ENCODE data around the gene SRP19. TPM values are rescaled to one million over a fixed set of nuclear protein-coding genes. Genes with fewer than 3 reads are reported as not detected.

SRP19 gene
- polyA plus RNA-seq, 2 of the 4 experiments (the other 2 are of a cell fraction), result 93.5 to 144 TPM

- no peaks in the 10 kb centered on the region for H3K9me3 ChIP-seq
- WGBS (ENCODE audit: missing lambda C conversion rate), result 85% methylated on average over 3 of the region's 3 CpGs
- FAIRE-seq, result no peak
- ChIA-PET POLR2A (interaction anchor here (0.7 kb wide), 1 partner anchor 289 kb away, joined by 4 read pairs; no protein-coding TSS in a partner anchor), CTCF (interaction anchor here (1.1 kb wide), 1 partner anchor 12 kb away, joined by 3 read pairs; no protein-coding TSS in a partner anchor)
- no peak overlapping the region for H3K4me2 ChIP-seq
- TF ChIP-seq RFX5 (IDR thresholded peaks at IDR 0.05) (no peak), CBX8 (IDR thresholded peaks at IDR 0.05) (no peak), ATOH8 (CRISPR knock-in tag; IDR thresholded peaks at IDR 0.05; ENCODE audit: low read depth) (no peak), HMGXB4 (CRISPR knock-in tag; IDR thresholded peaks at IDR 0.05; ENCODE audit: borderline replicate concordance) (no peak), CTCF (IDR thresholded peaks at IDR 0.05) (no peak)
- H3K4me3 ChIP-seq, result no peak overlapping the region
- H3K4me1 ChIP-seq, result peaks cover 20% of the 10 kb centered on the region; the same call in 2 of the 3 replicates
- ATAC-seq, result no peak
- H3K27ac ChIP-seq, result no peak overlapping the region
- no peak for DNase-seq (ENCODE audit: low read depth in 1 of 2, low spot score in 1 of 2)
Measured at GRCh38 chr5:112865128-112865527, 4.0 kb downstream of the SRP19 start.

DNA sequence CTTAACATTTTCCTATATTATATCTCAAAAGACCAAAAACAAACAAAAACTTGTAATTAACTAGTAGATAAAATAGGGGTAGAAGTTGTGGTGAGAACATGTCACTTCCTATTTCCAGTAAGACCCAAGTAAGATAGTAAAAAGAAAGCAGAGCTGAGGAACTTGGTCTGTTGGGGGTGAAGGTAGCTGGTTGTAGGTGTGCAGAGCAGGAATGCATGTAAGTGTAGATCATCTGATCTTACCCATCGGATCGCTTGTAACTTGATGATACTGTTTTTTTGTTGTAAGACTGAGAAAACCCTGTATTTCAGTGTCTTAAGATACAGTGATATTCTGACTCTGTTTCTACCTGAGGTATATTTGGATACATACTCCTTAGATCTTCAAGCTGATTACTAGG, 5.7 kb downstream of the SRP19 start:
- no peaks in the 10 kb centered on the region for H3K9me3 ChIP-seq
- 95% methylated on average over 2 of the region's 2 CpGs for WGBS (ENCODE audit: missing lambda C conversion rate)
- H3K4me1 ChIP-seq, result peaks cover 16% of the 10 kb centered on the region; the same call in 2 of the 3 replicates
- ATAC-seq, result no peak
- H3K27ac ChIP-seq, result no peak overlapping the region
- TF ChIP-seq NPAS2 (CRISPR knock-in tag; IDR thresholded peaks at IDR 0.05; ENCODE audit: borderline replicate concordance), result no peak
- TF ChIP-seq SMC3 (IDR thresholded peaks at IDR 0.05), result no peak
- TF ChIP-seq FOXS1 (CRISPR knock-in tag; IDR thresholded peaks at IDR 0.05), result no peak
- TF ChIP-seq KDM5A (IDR thresholded peaks at IDR 0.05), result no peak
- TF ChIP-seq FOSL2 (IDR thresholded peaks at IDR 0.05), result no peak
- no peak for TF ChIP-seq FOSL2 (CRISPR knock-in tag; IDR thresholded peaks at IDR 0.05)
- no peak for TF ChIP-seq ZNF302 (CRISPR knock-in tag; IDR thresholded peaks at IDR 0.05)
- ChIA-PET POLR2A (no interaction called here), CTCF (interaction anchor here (1.1 to 1.8 kb wide), 2 partner anchors 19 to 41 kb away, joined by 3 to 4 read pairs; no protein-coding TSS in a partner anchor)
- H3K4me3 ChIP-seq, result no peak overlapping the region
- FAIRE-seq, result no peak
- DNase-seq (ENCODE audit: low read depth in 1 of 2, low spot score in 1 of 2), result no peak
- no peak overlapping the region for H3K4me2 ChIP-seq

- Histone ChIP-seq H3K4me3 (no peak overlapping the region), H3K27ac (no peak overlapping the region), H3K4me1 (peaks cover 13% of the 10 kb centered on the region; the same call in 2 of the 3 replicates), H3K4me2 (no peak overlapping the region), H3K9me3 (no peaks in the 10 kb centered on the region)
- ChIA-PET CTCF (interaction anchor here (1.3 to 1.8 kb wide), 2 partner anchors 11 to 41 kb away, joined by 3 to 4 read pairs; no protein-coding TSS in a partner anchor), POLR2A (no interaction called here)
- FAIRE-seq, result no peak
- DNase-seq (ENCODE audit: low read depth in 1 of 2, low spot score in 1 of 2), result no peak
- WGBS (ENCODE audit: missing lambda C conversion rate), result 97% methylated on average over 5 of the region's 5 CpGs
- TF ChIP-seq, protein P1, sequence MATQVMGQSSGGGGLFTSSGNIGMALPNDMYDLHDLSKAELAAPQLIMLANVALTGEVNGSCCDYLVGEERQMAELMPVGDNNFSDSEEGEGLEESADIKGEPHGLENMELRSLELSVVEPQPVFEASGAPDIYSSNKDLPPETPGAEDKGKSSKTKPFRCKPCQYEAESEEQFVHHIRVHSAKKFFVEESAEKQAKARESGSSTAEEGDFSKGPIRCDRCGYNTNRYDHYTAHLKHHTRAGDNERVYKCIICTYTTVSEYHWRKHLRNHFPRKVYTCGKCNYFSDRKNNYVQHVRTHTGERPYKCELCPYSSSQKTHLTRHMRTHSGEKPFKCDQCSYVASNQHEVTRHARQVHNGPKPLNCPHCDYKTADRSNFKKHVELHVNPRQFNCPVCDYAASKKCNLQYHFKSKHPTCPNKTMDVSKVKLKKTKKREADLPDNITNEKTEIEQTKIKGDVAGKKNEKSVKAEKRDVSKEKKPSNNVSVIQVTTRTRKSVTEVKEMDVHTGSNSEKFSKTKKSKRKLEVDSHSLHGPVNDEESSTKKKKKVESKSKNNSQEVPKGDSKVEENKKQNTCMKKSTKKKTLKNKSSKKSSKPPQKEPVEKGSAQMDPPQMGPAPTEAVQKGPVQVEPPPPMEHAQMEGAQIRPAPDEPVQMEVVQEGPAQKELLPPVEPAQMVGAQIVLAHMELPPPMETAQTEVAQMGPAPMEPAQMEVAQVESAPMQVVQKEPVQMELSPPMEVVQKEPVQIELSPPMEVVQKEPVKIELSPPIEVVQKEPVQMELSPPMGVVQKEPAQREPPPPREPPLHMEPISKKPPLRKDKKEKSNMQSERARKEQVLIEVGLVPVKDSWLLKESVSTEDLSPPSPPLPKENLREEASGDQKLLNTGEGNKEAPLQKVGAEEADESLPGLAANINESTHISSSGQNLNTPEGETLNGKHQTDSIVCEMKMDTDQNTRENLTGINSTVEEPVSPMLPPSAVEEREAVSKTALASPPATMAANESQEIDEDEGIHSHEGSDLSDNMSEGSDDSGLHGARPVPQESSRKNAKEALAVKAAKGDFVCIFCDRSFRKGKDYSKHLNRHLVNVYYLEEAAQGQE (IDR thresholded peaks at IDR 0.05), result no peak
- no peak for TF ChIP-seq NFE2L2 (conservative IDR thresholded peaks at IDR 0.05; ENCODE audit: low read length)
- no peak for TF ChIP-seq NPAS2 (CRISPR knock-in tag; IDR thresholded peaks at IDR 0.05; ENCODE audit: borderline replicate concordance)
- no peak for TF ChIP-seq SMC3 (IDR thresholded peaks at IDR 0.05)
- TF ChIP-seq CEBPB (IDR thresholded peaks at IDR 0.05), result no peak
- no peak for TF ChIP-seq MYC (IDR thresholded peaks at IDR 0.05; ENCODE audit: borderline replicate concordance, low read length)
- TF ChIP-seq FOXS1 (CRISPR knock-in tag; IDR thresholded peaks at IDR 0.05), result no peak
- TF ChIP-seq, protein P2, sequence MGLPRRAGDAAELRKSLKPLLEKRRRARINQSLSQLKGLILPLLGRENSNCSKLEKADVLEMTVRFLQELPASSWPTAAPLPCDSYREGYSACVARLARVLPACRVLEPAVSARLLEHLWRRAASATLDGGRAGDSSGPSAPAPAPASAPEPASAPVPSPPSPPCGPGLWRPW (IDR thresholded peaks at IDR 0.05), result no peak
- TF ChIP-seq EP300 (IDR thresholded peaks at IDR 0.05), result no peak
- TF ChIP-seq ATOH8 (CRISPR knock-in tag; IDR thresholded peaks at IDR 0.05; ENCODE audit: low read depth), result no peak
- TF ChIP-seq FOSB (CRISPR knock-in tag; IDR thresholded peaks at IDR 0.05), result no peak
- TF ChIP-seq RCOR1 (IDR thresholded peaks at IDR 0.05; ENCODE audit: low read depth, low read length), result no peak
- no peak for TF ChIP-seq ZSCAN20 (CRISPR knock-in tag; IDR thresholded peaks at IDR 0.05)
- TF ChIP-seq HOXB5 (CRISPR knock-in tag; IDR thresholded peaks at IDR 0.05), result no peak
- no peak for TF ChIP-seq HDAC2 (IDR thresholded peaks at IDR 0.05)
- TF ChIP-seq EHF (CRISPR knock-in tag; IDR thresholded peaks at IDR 0.05), result no peak
- ATAC-seq, result no peak
Measured at GRCh38 chr5:112867411-112867810, 6.3 kb downstream of the SRP19 start.
